HL-60/S4 treated with phorbol 12-myristate 13-acetate at 8.2 ng/mL for 4 days and 3 days (cell line): ENCODE data around the gene SIPA1L3.

Experiments used
- in situ Hi-C: fragments of 300-500 bp; cut with MboI; formaldehyde crosslinking; loops from 2 replicates; pipeline ENCODE4 v1.15.0; 2022; ENCODE audit warnings: low sequenced_read_pairs

SIPA1L3 gene

GRCh38 chr19:38035515-38036495 lies 128.8 kb downstream of the SIPA1L3 start:
- in situ Hi-C loops = no loop called here

GRCh38 chr19:38036707-38037611 lies 130.0 kb downstream of the SIPA1L3 start:
- in situ Hi-C loops = no loop called here

- in situ Hi-C loops = no loop called here
These were observed 133.0 kb downstream of the SIPA1L3 start for GRCh38 chr19:38039966-38040365.

GRCh38 chr19:38042132-38042531 lies 135.1 kb downstream of the SIPA1L3 start:
- in situ Hi-C loops = no loop called here

- in situ Hi-C loops = no loop called here
These were observed 136.7 kb downstream of the SIPA1L3 start for GRCh38 chr19:38043649-38044144.

- in situ Hi-C loops = no loop called here
These were observed 137.5 kb downstream of the SIPA1L3 start for GRCh38 chr19:38044267-38045111.

- in situ Hi-C loops = no loop called here
These were observed 138.7 kb downstream of the SIPA1L3 start for GRCh38 chr19:38045554-38046253.

GRCh38 chr19:38046254-38047048 lies 139.4 kb downstream of the SIPA1L3 start:
- in situ Hi-C loops = no loop called here

- in situ Hi-C loops = no loop called here
These were observed 140.0 kb downstream of the SIPA1L3 start for GRCh38 chr19:38047049-38047438.

GRCh38 chr19:38047641-38048040 lies 140.6 kb downstream of the SIPA1L3 start:
- in situ Hi-C loops = no loop called here

GRCh38 chr19:38049105-38049649 lies 142.2 kb downstream of the SIPA1L3 start:
- in situ Hi-C loops = no loop called here

- in situ Hi-C loops = no loop called here
These were observed 148.0 kb downstream of the SIPA1L3 start for GRCh38 chr19:38055010-38055409.

GRCh38 chr19:38055655-38056521 lies 148.9 kb downstream of the SIPA1L3 start:
- in situ Hi-C loops = no loop called here

- in situ Hi-C loops = no loop called here
These were observed 149.6 kb downstream of the SIPA1L3 start for GRCh38 chr19:38056646-38057045.

- in situ Hi-C loops = no loop called here
These were observed 151.1 kb downstream of the SIPA1L3 start for GRCh38 chr19:38057959-38058690.

- in situ Hi-C loops = no loop called here
These were observed 152.9 kb downstream of the SIPA1L3 start for GRCh38 chr19:38059897-38060296.

- in situ Hi-C loops = no loop called here
These were observed 153.3 kb downstream of the SIPA1L3 start for GRCh38 chr19:38060331-38060730.
